Astrocyte of the spinal cord (primary cell): ENCODE data around the gene RBM23.
A peak's percentile ranks its signal among the peaks of the same experiment; 100 is the strongest.

Experiments used
- DNase-seq: peaks from one replicate; pipeline ENCODE4 v3.0.0; 2011; ENCODE audit warnings: low read depth, low spot score
- H3K4me3 ChIP-seq: 2 replicates; pipeline ENCODE4 v1.5.1; 2011; ENCODE audit warnings: low read depth, mild to moderate bottlenecking, low read length, moderate library complexity
- in situ Hi-C: cut with HindIII; loops from 2 replicates; pipeline ENCODE4 v1.10.0; 2017; ENCODE audit warnings: low sequenced_read_pairs
- TF ChIP-seq, protein P1 (sequence below): IDR thresholded peaks from 2 replicates; pipeline ENCODE4 v1.5.1; 2012; ENCODE audit warnings: low read depth, mild to moderate bottlenecking, low read length, inconsistent platforms

The RBM23 gene

DNA sequence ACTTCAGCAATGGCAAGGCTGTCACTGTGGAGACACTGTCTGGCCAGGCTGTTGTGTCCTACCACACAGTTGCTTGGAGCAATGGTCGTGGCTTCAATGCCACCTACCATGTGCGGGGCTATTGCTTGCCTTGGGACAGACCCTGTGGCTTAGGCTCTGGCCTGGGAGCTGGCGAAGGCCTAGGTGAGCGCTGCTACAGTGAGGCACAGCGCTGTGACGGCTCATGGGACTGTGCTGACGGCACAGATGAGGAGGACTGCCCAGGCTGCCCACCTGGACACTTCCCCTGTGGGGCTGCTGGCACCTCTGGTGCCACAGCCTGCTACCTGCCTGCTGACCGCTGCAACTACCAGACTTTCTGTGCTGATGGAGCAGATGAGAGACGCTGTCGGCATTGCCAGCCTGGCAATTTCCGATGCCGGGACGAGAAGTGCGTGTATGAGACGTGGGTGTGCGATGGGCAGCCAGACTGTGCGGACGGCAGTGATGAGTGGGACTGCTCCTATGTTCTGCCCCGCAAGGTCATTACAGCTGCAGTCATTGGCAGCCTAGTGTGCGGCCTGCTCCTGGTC is 43.1 kb downstream of the RBM23 start:
- no peak overlapping the region for H3K4me3 ChIP-seq
- no peak for DNase-seq
- TF ChIP-seq, protein P1, sequence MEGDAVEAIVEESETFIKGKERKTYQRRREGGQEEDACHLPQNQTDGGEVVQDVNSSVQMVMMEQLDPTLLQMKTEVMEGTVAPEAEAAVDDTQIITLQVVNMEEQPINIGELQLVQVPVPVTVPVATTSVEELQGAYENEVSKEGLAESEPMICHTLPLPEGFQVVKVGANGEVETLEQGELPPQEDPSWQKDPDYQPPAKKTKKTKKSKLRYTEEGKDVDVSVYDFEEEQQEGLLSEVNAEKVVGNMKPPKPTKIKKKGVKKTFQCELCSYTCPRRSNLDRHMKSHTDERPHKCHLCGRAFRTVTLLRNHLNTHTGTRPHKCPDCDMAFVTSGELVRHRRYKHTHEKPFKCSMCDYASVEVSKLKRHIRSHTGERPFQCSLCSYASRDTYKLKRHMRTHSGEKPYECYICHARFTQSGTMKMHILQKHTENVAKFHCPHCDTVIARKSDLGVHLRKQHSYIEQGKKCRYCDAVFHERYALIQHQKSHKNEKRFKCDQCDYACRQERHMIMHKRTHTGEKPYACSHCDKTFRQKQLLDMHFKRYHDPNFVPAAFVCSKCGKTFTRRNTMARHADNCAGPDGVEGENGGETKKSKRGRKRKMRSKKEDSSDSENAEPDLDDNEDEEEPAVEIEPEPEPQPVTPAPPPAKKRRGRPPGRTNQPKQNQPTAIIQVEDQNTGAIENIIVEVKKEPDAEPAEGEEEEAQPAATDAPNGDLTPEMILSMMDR = no peak
- in situ Hi-C loops = no loop called here

DNA sequence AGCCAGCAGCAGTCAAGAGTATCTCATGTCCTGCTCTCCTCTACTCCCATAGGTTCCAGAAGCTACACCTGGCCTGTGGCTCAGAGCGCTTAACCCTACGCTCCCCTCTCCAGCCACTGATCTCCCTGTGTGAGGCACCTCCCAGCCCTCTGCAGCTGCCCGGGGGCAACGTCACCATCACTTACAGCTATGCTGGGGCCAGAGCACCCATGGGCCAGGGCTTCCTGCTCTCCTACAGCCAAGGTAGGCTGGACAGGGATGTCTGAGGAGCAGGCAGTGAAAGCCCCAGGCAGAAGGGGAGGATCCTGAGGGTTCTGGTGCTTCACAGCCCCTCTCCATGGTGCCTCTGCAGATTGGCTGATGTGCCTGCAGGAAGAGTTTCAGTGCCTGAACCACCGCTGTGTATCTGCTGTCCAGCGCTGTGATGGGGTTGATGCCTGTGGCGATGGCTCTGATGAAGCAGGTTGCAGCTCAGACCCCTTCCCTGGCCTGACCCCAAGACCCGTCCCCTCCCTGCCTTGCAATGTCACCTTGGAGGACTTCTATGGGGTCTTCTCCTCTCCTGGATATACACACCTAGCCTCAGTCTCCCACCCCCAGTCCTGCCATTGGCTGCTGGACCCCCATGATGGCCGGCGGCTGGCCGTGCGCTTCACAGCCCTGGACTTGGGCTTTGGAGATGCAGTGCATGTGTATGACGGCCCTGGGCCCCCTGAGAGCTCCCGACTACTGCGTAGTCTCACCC is 43.8 kb downstream of the RBM23 start:
- TF ChIP-seq, protein P1 = no peak
- DNase-seq = no peak
- no peak overlapping the region for H3K4me3 ChIP-seq
- in situ Hi-C loops = no loop called here

DNA sequence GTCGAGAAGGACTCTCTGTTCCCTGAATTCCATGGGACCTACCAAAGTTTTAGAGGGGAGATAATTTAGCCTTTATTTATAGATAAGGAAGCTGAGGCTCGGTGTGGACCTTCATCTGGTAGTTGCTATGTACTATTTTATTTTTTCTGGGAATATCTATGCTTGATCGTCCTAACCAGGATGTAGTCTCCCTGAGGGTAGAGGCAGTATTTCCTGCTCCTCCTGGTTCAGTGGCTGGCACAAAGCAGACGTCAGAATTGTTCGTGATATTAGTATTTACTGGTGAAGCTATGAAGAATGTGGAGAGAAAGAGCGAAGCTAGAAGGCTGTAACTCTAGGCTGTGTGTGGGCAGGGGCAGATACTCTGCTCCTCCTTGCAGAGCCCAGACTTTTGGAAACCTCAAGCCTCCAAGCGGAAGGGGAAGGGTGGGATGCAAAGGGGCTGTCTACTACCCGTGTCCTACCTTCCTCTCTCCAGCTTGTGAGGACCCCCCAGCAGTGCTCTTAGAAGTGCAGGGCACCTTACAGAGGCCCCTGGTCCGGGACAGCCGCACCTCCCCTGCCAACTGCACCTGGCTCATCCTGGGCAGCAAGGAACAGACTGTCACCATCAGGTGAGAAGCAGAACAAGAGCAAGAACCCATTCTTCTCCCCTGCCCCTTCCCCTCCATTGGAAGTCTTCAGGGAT is 46.0 kb downstream of the RBM23 start:
- DNase-seq = no peak
- TF ChIP-seq, protein P1 = no peak
- peak overlapping the region; percentile 76 for H3K4me3 ChIP-seq
- in situ Hi-C loops = no loop called here

DNA sequence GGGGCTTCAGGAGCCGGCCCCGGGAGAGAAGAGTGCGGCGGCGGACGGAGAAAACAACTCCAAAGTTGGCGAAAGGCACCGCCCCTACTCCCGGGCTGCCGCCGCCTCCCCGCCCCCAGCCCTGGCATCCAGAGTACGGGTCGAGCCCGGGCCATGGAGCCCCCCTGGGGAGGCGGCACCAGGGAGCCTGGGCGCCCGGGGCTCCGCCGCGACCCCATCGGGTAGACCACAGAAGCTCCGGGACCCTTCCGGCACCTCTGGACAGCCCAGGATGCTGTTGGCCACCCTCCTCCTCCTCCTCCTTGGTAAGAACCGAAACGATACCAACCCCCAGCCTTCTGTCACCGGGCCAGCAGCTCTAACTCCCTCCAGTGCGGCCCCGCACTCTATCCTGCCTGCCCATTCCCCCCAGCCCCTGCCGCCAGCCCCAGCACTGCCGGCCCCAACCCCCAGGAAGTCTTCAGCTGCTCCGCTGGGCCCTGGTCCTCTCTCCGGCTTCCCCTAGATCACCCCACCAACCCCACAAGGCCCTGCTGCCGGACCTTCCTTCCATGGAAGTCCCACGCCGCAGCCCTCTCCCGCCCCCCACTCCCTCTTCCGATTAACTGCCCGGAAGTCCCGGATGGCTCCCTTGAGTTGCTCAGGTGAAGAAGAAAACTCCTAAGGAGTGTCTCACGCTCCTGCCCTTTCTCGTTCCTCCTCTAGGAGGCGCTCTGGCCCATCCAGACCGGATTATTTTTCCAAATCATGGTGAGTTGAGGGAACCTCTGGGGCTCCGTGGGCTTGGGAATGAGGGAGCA is 46.7 kb downstream of the RBM23 start:
- TF ChIP-seq, protein P1 = peak; percentile 99
- in situ Hi-C loops = no loop called here
- peak overlapping the region; percentile 76 for H3K4me3 ChIP-seq
- DNase-seq = peak; percentile 90

DNA sequence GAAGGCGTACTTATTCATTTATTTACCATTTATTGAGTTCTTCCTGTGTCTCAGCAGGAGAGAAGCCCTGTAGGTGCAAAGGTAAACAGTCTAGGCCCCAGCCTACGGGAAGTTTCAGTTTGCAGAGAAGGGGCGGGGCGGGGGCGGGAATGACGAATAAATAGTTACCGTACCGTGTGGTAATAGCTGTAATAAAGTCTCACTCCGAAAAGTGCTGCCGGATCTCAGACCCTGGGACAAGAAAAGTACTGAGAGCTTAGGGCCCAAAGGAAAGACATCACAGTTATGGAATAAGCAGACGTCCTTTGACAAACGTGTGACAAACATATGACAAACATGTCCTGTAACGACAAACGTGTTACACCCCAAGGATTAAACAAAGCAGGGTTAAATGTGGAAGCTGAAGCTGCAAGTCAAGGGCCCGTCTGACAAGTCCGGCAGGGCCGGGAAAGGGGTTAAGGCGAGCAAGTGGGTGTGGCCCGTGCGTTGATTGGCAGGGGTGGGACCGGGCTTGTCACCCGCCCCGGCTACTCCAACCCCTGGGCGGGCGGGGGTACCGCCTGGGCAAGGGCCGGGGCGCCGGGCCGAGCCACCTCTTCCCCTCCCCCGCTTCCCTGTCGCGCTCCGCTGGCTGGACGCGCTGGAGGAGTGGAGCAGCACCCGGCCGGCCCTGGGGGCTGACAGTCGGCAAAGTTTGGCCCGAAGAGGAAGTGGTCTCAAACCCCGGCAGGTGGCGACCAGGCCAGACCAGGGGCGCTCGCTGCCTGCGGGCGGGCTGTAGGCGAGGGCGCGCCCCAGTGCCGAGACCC is 47.5 kb downstream of the RBM23 start, which contains the start of gene LRP10:
TSS of gene LRP10 (plus strand) at position 517 of the 809 bp plus-strand sequence. CDS start 564 bp downstream, outside the sequence.
- DNase-seq = peak; percentile 89
- TF ChIP-seq, protein P1 = no peak
- H3K4me3 ChIP-seq = peak within 1 kb of the TSS; percentile 76
- in situ Hi-C loops = no loop called here
